GM15510 (cell line): ENCODE results near the gene CLIC2.

Source experiments
- POLR2A ChIP-seq: IDR thresholded peaks from 3 replicates; pipeline ENCODE4 v1.6.1; 2011; ENCODE audit warnings: borderline replicate concordance; ENCODE audit not compliant: insufficient read length; ENCODE audit errors: extremely low read depth

The CLIC2 gene

DNA sequence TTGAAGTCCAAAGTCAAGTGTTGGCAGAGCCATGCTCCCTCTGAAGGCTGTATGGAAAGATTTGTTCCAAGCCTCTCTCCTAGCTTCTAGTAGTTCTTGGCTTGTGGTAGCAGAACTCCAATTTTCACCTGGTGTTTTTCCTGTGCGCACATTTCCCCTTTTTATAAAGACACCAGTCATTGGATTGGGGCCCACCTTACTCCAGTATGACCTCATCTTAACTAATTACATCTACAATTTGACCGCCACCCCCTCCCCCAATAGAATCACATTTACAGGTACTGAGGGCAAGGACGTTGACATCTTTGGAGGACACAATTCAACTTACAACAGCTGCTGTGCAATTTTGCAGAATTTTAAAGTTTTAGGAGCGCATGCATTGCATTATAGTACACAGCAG lies 86.9 kb downstream of the CLIC2 start:
- TF ChIP-seq POLR2A: no peak

GRCh38 chrX:155246748-155247147 lies 87.7 kb downstream of the CLIC2 start:
- no peak for TF ChIP-seq POLR2A

DNA sequence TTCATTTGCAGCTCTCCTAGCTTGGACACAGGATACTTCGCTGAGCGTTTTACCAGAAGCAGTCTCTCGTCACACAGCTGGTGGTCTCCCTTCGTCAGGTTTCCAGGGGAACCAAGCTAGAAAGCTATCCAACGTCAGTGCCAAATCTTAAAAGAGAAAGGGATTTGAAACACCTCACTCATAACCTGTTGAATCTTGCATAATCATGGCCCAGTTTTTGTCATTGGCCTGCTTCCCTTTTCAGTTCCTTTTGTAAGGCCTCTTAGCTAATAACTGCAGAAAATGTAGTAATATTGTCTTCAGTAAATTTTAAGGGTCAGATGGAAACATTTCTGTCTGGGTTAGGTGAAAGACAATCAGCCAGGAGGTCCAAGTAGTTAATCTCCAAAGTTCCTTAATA lies 92.1 kb downstream of the CLIC2 start:
- TF ChIP-seq POLR2A: no peak

- TF ChIP-seq POLR2A: no peak
Observed at GRCh38 chrX:155237719-155238118, 96.7 kb downstream of the CLIC2 start.

DNA sequence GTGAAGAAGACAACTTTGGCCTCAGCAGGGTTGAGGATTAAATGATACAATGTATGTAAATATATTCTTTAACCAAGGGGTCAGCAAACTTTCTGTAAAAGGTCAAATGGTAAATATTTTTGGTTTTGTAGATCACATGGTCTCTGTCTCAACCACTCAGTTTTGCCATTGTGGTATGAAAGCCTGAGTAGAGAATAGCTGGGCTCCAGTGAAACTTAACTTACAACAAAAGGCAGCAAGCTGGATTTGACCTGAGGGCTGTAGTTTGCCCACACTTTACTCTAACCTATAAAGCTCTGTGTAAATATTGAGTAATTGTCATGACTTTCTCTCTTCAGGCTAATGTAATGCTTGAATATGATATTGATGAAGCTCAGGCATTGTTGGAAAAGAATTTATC lies 98.5 kb downstream of the CLIC2 start:
- TF ChIP-seq POLR2A: no peak

- no peak for TF ChIP-seq POLR2A
Observed at GRCh38 chrX:155231163-155231562, 103.3 kb downstream of the CLIC2 start.
